OCI-LY3 (cell line): ENCODE data around the gene UBR1.
A peak's percentile ranks its signal among the peaks of the same experiment; 100 is the strongest.

Source experiments
- H2AFZ ChIP-seq: fragments of 200-600, 300-600 bp; shearing (Covaris generic); 2 replicates; pipeline ENCODE4 v1.6.0; 2014; ENCODE audit warnings: antibody characterized with exemption, low read depth, low read length
- H3K27ac ChIP-seq: fragments of 200-600, 300-600 bp; sonication (generic); 2 replicates; pipeline ENCODE4 v1.5.1; 2014; ENCODE audit warnings: mild to moderate bottlenecking, low read length, moderate library complexity, mixed read lengths
- H3K27me3 ChIP-seq: fragments of 200-600, 300-600 bp; sonication (generic); 2 replicates; pipeline ENCODE4 v1.6.1; 2014; ENCODE audit warnings: low read depth, low read length, mixed read lengths
- H3K36me3 ChIP-seq: fragments of 200-600, 300-600 bp; sonication (generic); replicated peaks from 2 replicates; pipeline ENCODE3; 2014; ENCODE audit warnings: low read depth, low read length, mixed read lengths
- H3K4me1 ChIP-seq: fragments of 300-600, 200-600 bp; sonication (generic); 2 replicates; pipeline ENCODE4 v1.6.1; 2014; ENCODE audit warnings: low read length, mixed read lengths
- H3K4me2 ChIP-seq: fragments of 200-600, 300-600 bp; sonication (generic); 2 replicates; pipeline ENCODE4 v1.6.1; 2014; ENCODE audit warnings: low read length, mixed read lengths
- H3K4me3 ChIP-seq: fragments of 300-600, 200-600 bp; sonication (generic); 2 replicates; pipeline ENCODE4 v1.5.1; 2014; ENCODE audit warnings: antibody characterized with exemption, mild to moderate bottlenecking, low read length, moderate library complexity
- H3K79me2 ChIP-seq: fragments of 300-600, 200-600 bp; shearing (Covaris generic); 2 replicates; pipeline ENCODE4 v1.6.1; 2014; ENCODE audit warnings: mild to moderate bottlenecking, low read length, mixed read lengths
- H3K9ac ChIP-seq: fragments of 300-600, 200-600 bp; shearing (Covaris generic); 2 replicates; pipeline ENCODE4 v1.6.0; 2014; ENCODE audit warnings: mild to moderate bottlenecking, low read length, moderate library complexity
- H3K9me3 ChIP-seq: fragments of 200-600, 300-600 bp; shearing (Covaris generic); 2 replicates; pipeline ENCODE4 v1.6.1; 2014; ENCODE audit warnings: low read length, mixed read lengths; ENCODE audit not compliant: insufficient read depth
- H4K20me1 ChIP-seq: fragments of 200-600, 300-600 bp; sonication (generic); 2 replicates; pipeline ENCODE4 v1.6.1; 2016; ENCODE audit warnings: low read length, mixed read lengths; ENCODE audit not compliant: insufficient read depth
- EZH2phosphoT487 ChIP-seq: fragments of 200-600 bp; shearing (Covaris generic); IDR thresholded peaks from 2 replicates; pipeline ENCODE4 v1.6.1; 2018; ENCODE audit warnings: antibody characterized with exemption, mixed run types, low read depth
- TF ChIP-seq, protein P1 (sequence below): fragments of 200-600, 300-600 bp; sonication (generic); IDR thresholded peaks from 2 replicates; pipeline ENCODE4 v1.5.1; 2014; ENCODE audit warnings: antibody characterized with exemption, low read length, low read depth

Gene UBR1

DNA sequence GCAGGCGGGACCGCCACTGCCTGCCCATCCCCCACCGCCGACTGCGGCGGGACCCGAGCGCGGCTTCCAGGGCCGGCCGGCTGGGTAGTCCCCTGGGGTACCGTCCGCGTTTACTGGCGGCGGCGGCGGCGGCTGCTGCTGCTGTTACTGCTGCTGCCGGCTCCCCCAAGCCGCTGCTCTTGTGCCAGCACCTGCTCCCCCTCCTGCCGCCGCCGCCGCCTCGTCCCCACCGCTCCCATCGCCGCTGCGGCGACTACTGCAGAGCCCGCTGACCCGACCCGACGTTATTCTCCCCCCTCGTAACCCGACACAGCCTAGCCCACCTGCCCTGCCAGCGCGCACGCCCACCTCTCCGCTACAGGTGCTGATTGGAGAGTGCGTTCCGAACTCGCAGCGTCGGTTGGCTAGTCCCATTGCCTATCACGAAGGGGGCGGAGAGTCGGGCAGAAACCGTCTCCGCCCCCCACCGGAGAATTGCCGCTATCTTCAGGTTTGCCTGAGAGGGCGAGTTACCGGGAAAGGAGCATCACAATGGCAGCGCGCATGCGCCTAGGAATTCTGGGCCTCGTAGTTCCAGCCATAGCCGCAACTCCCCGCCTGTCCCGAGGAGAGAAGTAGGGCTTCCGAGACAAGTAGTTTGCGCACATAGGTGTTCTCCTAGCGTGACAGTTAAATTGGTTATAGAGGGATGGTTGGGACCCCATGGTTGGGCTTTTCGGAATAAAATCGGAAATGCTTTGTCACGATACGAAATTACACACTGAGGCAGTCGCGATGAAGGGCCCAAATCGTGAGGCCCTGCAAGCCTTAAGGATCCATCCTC, 185.1 kb downstream of the UBR1 start, which contains the start of gene TTBK2:
Gene TTBK2 (minus strand): TSS at position 260 of the 823 bp plus-strand sequence. CDS start 42,161 bp downstream, outside the sequence.
- Histone ChIP-seq H3K4me2 (peak within 1 kb of the TSS; percentile 96), H3K4me1 (peaks cover 26% of the 10 kb centered on the region), H3K4me3 (peak within 1 kb of the TSS; percentile 83), H2AFZ (peak within 1 kb of the TSS; percentile 96), H4K20me1 (no peaks in the 10 kb centered on the region), H3K27me3 (no peaks in the 10 kb centered on the region), H3K27ac (peak within 1 kb of the TSS; percentile 7; the same call in 1 of the 2 replicates), H3K9ac (peak within 1 kb of the TSS; percentile 73), H3K36me3 (no peaks in the 10 kb centered on the region), H3K9me3 (no peaks in the 10 kb centered on the region), H3K79me2 (peaks cover 20% of the 10 kb centered on the region)
- TF ChIP-seq EZH2phosphoT487, result no peak
- TF ChIP-seq, protein P1, sequence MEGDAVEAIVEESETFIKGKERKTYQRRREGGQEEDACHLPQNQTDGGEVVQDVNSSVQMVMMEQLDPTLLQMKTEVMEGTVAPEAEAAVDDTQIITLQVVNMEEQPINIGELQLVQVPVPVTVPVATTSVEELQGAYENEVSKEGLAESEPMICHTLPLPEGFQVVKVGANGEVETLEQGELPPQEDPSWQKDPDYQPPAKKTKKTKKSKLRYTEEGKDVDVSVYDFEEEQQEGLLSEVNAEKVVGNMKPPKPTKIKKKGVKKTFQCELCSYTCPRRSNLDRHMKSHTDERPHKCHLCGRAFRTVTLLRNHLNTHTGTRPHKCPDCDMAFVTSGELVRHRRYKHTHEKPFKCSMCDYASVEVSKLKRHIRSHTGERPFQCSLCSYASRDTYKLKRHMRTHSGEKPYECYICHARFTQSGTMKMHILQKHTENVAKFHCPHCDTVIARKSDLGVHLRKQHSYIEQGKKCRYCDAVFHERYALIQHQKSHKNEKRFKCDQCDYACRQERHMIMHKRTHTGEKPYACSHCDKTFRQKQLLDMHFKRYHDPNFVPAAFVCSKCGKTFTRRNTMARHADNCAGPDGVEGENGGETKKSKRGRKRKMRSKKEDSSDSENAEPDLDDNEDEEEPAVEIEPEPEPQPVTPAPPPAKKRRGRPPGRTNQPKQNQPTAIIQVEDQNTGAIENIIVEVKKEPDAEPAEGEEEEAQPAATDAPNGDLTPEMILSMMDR, result no peak

DNA sequence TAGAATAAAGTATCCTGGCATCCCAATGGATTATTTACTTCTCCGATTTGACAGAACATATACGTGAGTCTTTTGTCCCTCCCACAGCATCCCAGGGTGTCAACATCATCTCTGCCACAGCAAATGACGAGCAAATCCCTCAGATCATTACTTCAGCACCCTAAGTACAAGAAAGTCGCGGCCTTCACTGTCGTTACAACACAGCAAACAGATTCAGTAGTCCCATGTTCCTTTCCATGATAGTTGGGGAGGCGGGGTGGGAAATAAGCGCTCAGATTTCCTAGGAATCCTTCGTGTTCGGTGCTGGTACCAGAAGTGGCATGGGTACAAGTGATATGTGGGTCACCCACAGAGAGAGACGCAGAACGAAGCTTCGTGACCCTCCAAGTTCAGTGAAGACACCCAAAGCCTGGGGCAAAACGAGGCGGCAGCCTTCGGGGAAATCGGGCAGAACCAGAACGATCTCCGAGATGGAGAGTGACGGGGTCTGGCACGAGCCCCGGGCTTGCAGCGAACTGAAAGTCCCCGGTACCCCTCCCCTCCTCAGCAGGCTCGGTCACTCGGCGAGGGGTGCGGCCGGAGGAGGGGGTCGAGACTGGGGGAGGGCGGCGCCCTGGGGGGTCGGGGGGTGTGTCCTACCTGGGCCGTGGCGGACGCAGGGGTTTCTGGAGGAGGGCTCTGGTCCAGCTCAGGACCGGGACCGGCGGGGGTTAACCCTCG, 185.9 kb downstream of the UBR1 start:
- no peak for TF ChIP-seq EZH2phosphoT487
- TF ChIP-seq, protein P1, result no peak
- peaks cover 20% of the 10 kb centered on the region for H3K79me2 ChIP-seq
- H3K27me3 ChIP-seq, result no peaks in the 10 kb centered on the region
- peak overlapping the region; percentile 83 for H3K4me3 ChIP-seq
- peak overlapping the region; percentile 96 for H3K4me2 ChIP-seq
- peaks cover 26% of the 10 kb centered on the region for H3K4me1 ChIP-seq
- no peaks in the 10 kb centered on the region for H3K9me3 ChIP-seq
- no peaks in the 10 kb centered on the region for H4K20me1 ChIP-seq
- H3K27ac ChIP-seq, result peak overlapping the region; percentile 7; the same call in 1 of the 2 replicates
- peak overlapping the region; percentile 73 for H3K9ac ChIP-seq
- peak overlapping the region; percentile 33; the same call in 1 of the 2 replicates for H2AFZ ChIP-seq
- no peaks in the 10 kb centered on the region for H3K36me3 ChIP-seq

DNA sequence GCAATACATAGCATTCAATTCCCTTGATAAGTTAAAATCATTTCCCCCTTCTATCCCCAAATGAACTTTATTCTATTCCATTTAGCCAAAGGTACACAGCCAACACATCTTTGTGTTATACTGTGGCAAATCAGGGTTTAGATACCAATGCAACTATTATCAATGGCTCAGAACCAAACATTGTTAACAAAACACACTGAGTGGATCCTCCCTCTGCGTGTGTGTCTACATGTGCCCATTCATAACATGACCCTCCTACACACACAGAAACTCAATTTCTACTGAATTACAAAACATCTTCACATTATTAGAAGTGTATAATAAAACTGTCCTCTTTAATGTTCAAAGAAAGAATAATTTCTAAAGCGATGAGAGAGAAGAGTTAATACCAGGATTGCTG, 186.5 kb downstream of the UBR1 start:
- no peak overlapping the region for H3K27ac ChIP-seq
- H3K4me1 ChIP-seq, result peaks cover 26% of the 10 kb centered on the region
- no peaks in the 10 kb centered on the region for H4K20me1 ChIP-seq
- peak overlapping the region; percentile 96 for H3K4me2 ChIP-seq
- peak overlapping the region; percentile 73 for H3K9ac ChIP-seq
- TF ChIP-seq EZH2phosphoT487, result no peak
- TF ChIP-seq, protein P1, result no peak
- no peaks in the 10 kb centered on the region for H3K36me3 ChIP-seq
- H2AFZ ChIP-seq, result no peak overlapping the region
- H3K9me3 ChIP-seq, result no peaks in the 10 kb centered on the region
- H3K27me3 ChIP-seq, result no peaks in the 10 kb centered on the region
- peak overlapping the region; percentile 83 for H3K4me3 ChIP-seq
- peaks cover 20% of the 10 kb centered on the region for H3K79me2 ChIP-seq

GRCh38 chr15:42918047-42918446, 187.8 kb downstream of the UBR1 start:
- Histone ChIP-seq H3K4me3 (peak overlapping the region; percentile 32), H4K20me1 (no peaks in the 10 kb centered on the region), H3K27me3 (no peaks in the 10 kb centered on the region), H2AFZ (no peak overlapping the region), H3K9ac (no peak overlapping the region), H3K79me2 (peaks cover 20% of the 10 kb centered on the region), H3K27ac (no peak overlapping the region), H3K9me3 (no peaks in the 10 kb centered on the region), H3K4me2 (peak overlapping the region; percentile 96), H3K36me3 (no peaks in the 10 kb centered on the region), H3K4me1 (peaks cover 26% of the 10 kb centered on the region)
- TF ChIP-seq, protein P1, result no peak
- TF ChIP-seq EZH2phosphoT487, result no peak
